Thyroid gland (tissue), 4 donors: ENCODE measurements around the gene CCDC90B. TPM values are rescaled to one million over a fixed set of nuclear protein-coding genes. Genes with fewer than 3 reads are reported as not detected.

Experiments
- DNase-seq, 2 donors: peaks; one replicate each; pipeline ENCODE4 v3.0.0-alpha.2; 2019
- H3K27ac ChIP-seq, 3 donors: fragments of 200-600 bp; sonication (generic); 1 replicate in 2 of 3; 2 replicates in 1 of 3; pipeline ENCODE4 v1.5.1; 2016 to 2019; ENCODE audit warnings: mild to moderate bottlenecking in 1 of 3, moderate library complexity in 1 of 3
- H3K27me3 ChIP-seq: fragments of 200-600 bp; sonication (generic); one replicate; pipeline ENCODE4 v1.5.1; 2019
- H3K36me3 ChIP-seq, 2 donors: fragments of 200-600 bp; sonication (generic); one replicate each; pipeline ENCODE4 v1.5.1; 2016 to 2019
- H3K4me1 ChIP-seq, 2 donors: fragments of 200-600 bp; sonication (generic); one replicate each; pipeline ENCODE4 v1.5.1; 2017 to 2019
- H3K4me3 ChIP-seq, 3 donors: fragments of 200-600 bp; sonication (generic); replicated peaks in 1 of 3; 1 replicate in 2 of 3; 2 replicates in 1 of 3; pipeline ENCODE4 v1.5.1; 2016; ENCODE audit warnings: mild to moderate bottlenecking in 1 of 3
- H3K9me3 ChIP-seq: fragments of 200-600 bp; sonication (generic); one replicate; pipeline ENCODE4 v1.5.1; 2017
- CTCF ChIP-seq, 6 experiments: fragments of 200-600 bp in 3 of 6; fragments of 450-650 bp in 3 of 6; sonication (generic) in 3 of 6; IDR thresholded peaks; one replicate each; pipeline ENCODE4 v1.5.1; 2016 to 2019; ENCODE audit warnings: antibody characterized with exemption in 6 of 6, mild to moderate bottlenecking in 2 of 6, inconsistent platforms in 1 of 6, moderate library complexity in 1 of 6
- POLR2A ChIP-seq, 2 donors: fragments of 450-650 bp; IDR thresholded peaks; one replicate each; pipeline ENCODE4 v1.6.1; 2017; ENCODE audit warnings: antibody characterized with exemption in 2 of 2, mild to moderate bottlenecking in 2 of 2, moderate library complexity in 1 of 2
- WGBS, 2 donors: methylation state at CpG; one replicate each; pipeline ENCODE4 v1.1.5; 2017; 5-methylcytosine and 5-hydroxymethylcytosine counted together
- intact Hi-C: fragments of 100-400 bp; cut with DNase I; formaldehyde crosslinking; loops from one replicate; pipeline ENCODE4 v1.15.1; 2023
- total RNA-seq, 4 donors: library from RNA; depleted of rRNA; stranded (reverse); fragments of >200 nt; gene quantifications; one replicate each; pipeline ENCODE4 v1.2.3, GENCODE V29; 2016

Gene CCDC90B
- total RNA-seq, 4 donors from 2014 or later = 47.4 to 54.8 (median 51.5) TPM

- no peak overlapping the region for H3K4me3 ChIP-seq
- TF ChIP-seq CTCF (IDR thresholded peaks at IDR 0.05) (no peak), POLR2A (IDR thresholded peaks at IDR 0.05) (no peak)
- no peak for DNase-seq
- H3K27ac ChIP-seq = no peak overlapping the region
- no peaks in the 10 kb centered on the region for H3K27me3 ChIP-seq
- intact Hi-C loops = loop anchor here (10.0 kb wide), 2 partner anchors 441 to 521 kb away; no protein-coding TSS in a partner anchor
- 93 to 95% methylated on average over 4 of the region's 4 CpGs for WGBS, 2 donors
- H3K4me1 ChIP-seq = no peaks in the 10 kb centered on the region
- H3K9me3 ChIP-seq = no peaks in the 10 kb centered on the region
- H3K36me3 ChIP-seq = no peaks in the 10 kb centered on the region
Observed at GRCh38 chr11:83294208-83294607, 8.0 kb upstream of the CCDC90B start.

- intact Hi-C loops = loop anchor here (10.0 kb wide), 2 partner anchors 441 to 521 kb away; no protein-coding TSS in a partner anchor
- no peak for DNase-seq
- H3K9me3 ChIP-seq = no peaks in the 10 kb centered on the region
- 84 to 92% methylated on average over 4 of the region's 4 CpGs for WGBS, 2 donors
- H3K27ac ChIP-seq = no peak overlapping the region
- H3K27me3 ChIP-seq = no peaks in the 10 kb centered on the region
- H3K4me1 ChIP-seq = no peaks in the 10 kb centered on the region
- H3K36me3 ChIP-seq = no peaks in the 10 kb centered on the region
- H3K4me3 ChIP-seq = no peak overlapping the region
- TF ChIP-seq POLR2A (IDR thresholded peaks at IDR 0.05) = no peak
- TF ChIP-seq CTCF (IDR thresholded peaks at IDR 0.05) = no peak
Observed at GRCh38 chr11:83293457-83293774, 7.2 kb upstream of the CCDC90B start.

GRCh38 chr11:83292709-83293456 is 6.7 kb upstream of the CCDC90B start:
- no peaks in the 10 kb centered on the region for H3K4me1 ChIP-seq
- no peaks in the 10 kb centered on the region for H3K36me3 ChIP-seq
- peak; percentile 11 to 20 for DNase-seq
- H3K9me3 ChIP-seq = no peaks in the 10 kb centered on the region
- H3K27ac ChIP-seq = no peak overlapping the region
- TF ChIP-seq POLR2A (IDR thresholded peaks at IDR 0.05) (no peak), CTCF (IDR thresholded peaks at IDR 0.05) (peak; percentile 54 to 83 (median 76))
- intact Hi-C loops = loop anchor here (10.0 kb wide), 2 partner anchors 442 to 522 kb away; no protein-coding TSS in a partner anchor
- H3K27me3 ChIP-seq = no peaks in the 10 kb centered on the region
- H3K4me3 ChIP-seq = no peak overlapping the region
- 48 to 49% methylated on average over 7 of the region's 7 CpGs for WGBS, 2 donors

GRCh38 chr11:83287631-83288030 is 1.5 kb upstream of the CCDC90B start:
- no peaks in the 10 kb centered on the region for H3K9me3 ChIP-seq
- intact Hi-C loops = loop anchor here (10.0 kb wide), 1 partner anchor 113 kb away; no protein-coding TSS in a partner anchor
- H3K4me3 ChIP-seq = no peak overlapping the region
- no peak for DNase-seq
- no peak overlapping the region for H3K27ac ChIP-seq
- H3K36me3 ChIP-seq = no peaks in the 10 kb centered on the region
- TF ChIP-seq CTCF (IDR thresholded peaks at IDR 0.05) (no peak), POLR2A (IDR thresholded peaks at IDR 0.05) (no peak)
- WGBS, 2 donors = 94 to 95% methylated on average over 6 of the region's 6 CpGs
- H3K27me3 ChIP-seq = no peaks in the 10 kb centered on the region
- H3K4me1 ChIP-seq = peaks cover 16 to 24% of the 10 kb centered on the region in 2 donors

- Histone ChIP-seq H3K27ac (peak overlapping the region; percentile 98 to 99 (median 99)), H3K4me1 (peaks cover 17 to 25% of the 10 kb centered on the region in 2 donors), H3K9me3 (no peaks in the 10 kb centered on the region), H3K36me3 (no peaks in the 10 kb centered on the region), H3K4me3 (peak overlapping the region; percentile 9 to 85 (median 83)), H3K27me3 (no peaks in the 10 kb centered on the region)
- no peak for TF ChIP-seq CTCF (IDR thresholded peaks at IDR 0.05)
- no peak for TF ChIP-seq POLR2A (IDR thresholded peaks at IDR 0.05)
- DNase-seq = no peak
- intact Hi-C loops = loop anchor here (10.0 kb wide), 1 partner anchor 110 kb away; no protein-coding TSS in a partner anchor
- WGBS, 2 donors = 1 to 3% methylated on average over 19 to 21 of the region's 22 CpGs
Observed at GRCh38 chr11:83285151-83285770, 906 bp downstream of the CCDC90B start.
